GM10248 (cell line): ENCODE measurements around the gene TOMM20L.
"Not testable (repeated sequence)": the region's sequence is repeated elsewhere in the genome, so short reads cannot be mapped to it uniquely, and the experiment has no call there.

Experiments used
- CTCF ChIA-PET: fragments of 300-600 bp; sonication (Branson Sonifier 250); formaldehyde crosslinking; extraction: SDS; loops from one replicate; lab custom pipeline; 2021; ENCODE audit warnings: antibody characterized with exemption; lab: Yijun Ruan, JAX
- POLR2A ChIA-PET: fragments of 350-650 bp; sonication (Branson Sonifier 250); formaldehyde crosslinking; extraction: SDS; loops from one replicate; lab custom pipeline; 2020; ENCODE audit warnings: antibody characterized with exemption; lab: Yijun Ruan, JAX
- DNase-seq: peaks from one replicate; pipeline ENCODE4 v3.0.0; 2012; ENCODE audit errors: extremely low spot score
- CTCF ChIP-seq: IDR thresholded peaks from 2 replicates; pipeline ENCODE4 v1.5.1; 2012; ENCODE audit warnings: mild to moderate bottlenecking, low read depth; ENCODE audit errors: extremely low read depth, missing control alignments, control extremely low read depth

The TOMM20L gene

GRCh38 chr14:58395812-58396788 is at the start of gene TOMM20L:
TSS of gene TOMM20L (plus strand) at chr14:58395930. CDS start at chr14:58395958, 28 bp downstream.
- peak; percentile 86 for TF ChIP-seq CTCF
- peak; percentile 90 for DNase-seq
- ChIA-PET POLR2A (no interaction called here), CTCF (interaction anchor here (0.8 to 5.7 kb wide), 25 partner anchors 9 to 287 kb away, joined by 3 to 33 read pairs (median 4); partner anchors contain the start of gene ARID4A)

GRCh38 chr14:58353516-58354299 is 42.0 kb upstream of the TOMM20L start:
- peak; percentile 13 for DNase-seq
- TF ChIP-seq CTCF: no peak
- POLR2A ChIA-PET: no interaction called here
- CTCF ChIA-PET: no interaction called here

- TF ChIP-seq CTCF: no peak
- no peak for DNase-seq
- ChIA-PET CTCF (no interaction called here), POLR2A (no interaction called here)
Observed at GRCh38 chr14:58354808-58355207, 40.9 kb upstream of the TOMM20L start.

- DNase-seq: no peak
- ChIA-PET POLR2A (no interaction called here), CTCF (no interaction called here)
- no peak for TF ChIP-seq CTCF
Observed at GRCh38 chr14:58356268-58356667, 39.5 kb upstream of the TOMM20L start.

GRCh38 chr14:58362272-58362671 is 33.5 kb upstream of the TOMM20L start:
- POLR2A ChIA-PET, DNase-seq: not testable (repeated sequence)
- CTCF ChIA-PET: interaction anchor here (1.1 to 4.4 kb wide), 2 partner anchors 10 to 135 kb away, joined by 3 to 15 read pairs; no protein-coding TSS in a partner anchor

GRCh38 chr14:58362798-58363412 is 32.8 kb upstream of the TOMM20L start:
- ChIA-PET CTCF (interaction anchor here (1.1 to 4.4 kb wide), 2 partner anchors 11 to 135 kb away, joined by 3 to 15 read pairs; no protein-coding TSS in a partner anchor), POLR2A (no interaction called here)
- peak; percentile 14 for TF ChIP-seq CTCF
- peak; percentile 25 for DNase-seq
